Right atrium auricular region (tissue), 2 donors: ENCODE measurements around the gene RPL7L1. TPM values are rescaled to one million over a fixed set of nuclear protein-coding genes. Genes with fewer than 3 reads are reported as not detected.

Experiments used
- DNase-seq: peaks from one replicate; pipeline ENCODE4 v3.0.0-alpha.2; 2019; ENCODE audit warnings: low spot score
- H3K27ac ChIP-seq, 2 donors: fragments of 200-600 bp; sonication (generic); 1 replicate in 1 of 2; 2 replicates in 1 of 2; pipeline ENCODE4 v1.5.1; 2016 to 2019
- H3K27me3 ChIP-seq, 2 donors: fragments of 200-600 bp; sonication (generic); one replicate each; pipeline versions ENCODE4 v1.5.1 to v1.6.0; 2017 to 2019
- H3K36me3 ChIP-seq: fragments of 200-600 bp; sonication (generic); one replicate; pipeline ENCODE4 v1.5.1; 2016
- H3K4me1 ChIP-seq, 2 donors: fragments of 200-600 bp; sonication (generic); one replicate each; pipeline versions ENCODE4 v1.5.1 to v1.6.0; 2017 to 2019
- H3K4me3 ChIP-seq, 2 donors: fragments of 200-600 bp; sonication (generic); 1 replicate in 1 of 2; 2 replicates in 1 of 2; pipeline ENCODE4 v1.5.1; 2017 to 2019; ENCODE audit warnings: mild to moderate bottlenecking in 1 of 2, moderate library complexity in 1 of 2
- H3K9me3 ChIP-seq, 2 donors: fragments of 200-600 bp; sonication (generic); one replicate each; pipeline ENCODE4 v1.5.1; 2019
- CTCF ChIP-seq, 2 donors: fragments of 200-600 bp; sonication (generic); IDR thresholded peaks; one replicate each; pipeline ENCODE4 v1.5.1; 2019; ENCODE audit warnings: antibody characterized with exemption in 2 of 2
- total RNA-seq, 2 donors: library from RNA; depleted of rRNA; stranded (reverse); fragments of >200 nt; gene quantifications; one replicate each; pipeline ENCODE4 v1.1.0, GENCODE V29; 2016

The RPL7L1 gene
- total RNA-seq, 2 donors from 2014 or later = 63.3 to 66.7 TPM

- H3K36me3 ChIP-seq = peaks cover 7% of the 10 kb centered on the region
- no peak for DNase-seq
- peaks cover 0 to 21% of the 10 kb centered on the region in 2 donors for H3K4me1 ChIP-seq
- H3K27ac ChIP-seq = peak overlapping the region; percentile 87 to 92
- peak overlapping the region; percentile 65 to 72 for H3K4me3 ChIP-seq
- no peak for TF ChIP-seq CTCF (IDR thresholded peaks at IDR 0.05)
- no peaks in the 10 kb centered on the region for H3K9me3 ChIP-seq
- H3K27me3 ChIP-seq = peaks cover 0 to 5% of the 10 kb centered on the region in 2 donors
Measured at GRCh38 chr6:42929821-42930360, 50.5 kb downstream of the RPL7L1 start.

- DNase-seq = no peak
- no peak for TF ChIP-seq CTCF (IDR thresholded peaks at IDR 0.05)
- Histone ChIP-seq H3K9me3 (no peaks in the 10 kb centered on the region), H3K36me3 (peaks cover 25% of the 10 kb centered on the region), H3K27me3 (no peaks in the 10 kb centered on the region), H3K27ac (no peak overlapping the region), H3K4me1 (peaks cover 0 to 21% of the 10 kb centered on the region in 2 donors), H3K4me3 (no peak overlapping the region)
Measured at GRCh38 chr6:42932412-42932811, 53.0 kb downstream of the RPL7L1 start.

GRCh38 chr6:42933205-42933604 is 53.8 kb downstream of the RPL7L1 start:
- Histone ChIP-seq H3K36me3 (peaks cover 33% of the 10 kb centered on the region), H3K27me3 (no peaks in the 10 kb centered on the region), H3K9me3 (no peaks in the 10 kb centered on the region), H3K27ac (no peak overlapping the region), H3K4me3 (no peak overlapping the region), H3K4me1 (peaks cover 0 to 19% of the 10 kb centered on the region in 2 donors)
- no peak for DNase-seq
- no peak for TF ChIP-seq CTCF (IDR thresholded peaks at IDR 0.05)

GRCh38 chr6:42935322-42935721 is 55.9 kb downstream of the RPL7L1 start:
- Histone ChIP-seq H3K36me3 (peaks cover 38% of the 10 kb centered on the region), H3K9me3 (no peaks in the 10 kb centered on the region), H3K4me1 (peaks cover 0 to 15% of the 10 kb centered on the region in 2 donors), H3K4me3 (no peak overlapping the region), H3K27ac (no peak overlapping the region), H3K27me3 (no peaks in the 10 kb centered on the region)
- no peak for TF ChIP-seq CTCF (IDR thresholded peaks at IDR 0.05)
- no peak for DNase-seq

GRCh38 chr6:42936398-42936797 is 57.0 kb downstream of the RPL7L1 start:
- no peak for TF ChIP-seq CTCF (IDR thresholded peaks at IDR 0.05)
- H3K36me3 ChIP-seq = peaks cover 38% of the 10 kb centered on the region
- H3K4me1 ChIP-seq = peaks cover 0 to 7% of the 10 kb centered on the region in 2 donors
- no peak for DNase-seq
- no peak overlapping the region for H3K27ac ChIP-seq
- H3K9me3 ChIP-seq = no peaks in the 10 kb centered on the region
- H3K27me3 ChIP-seq = no peaks in the 10 kb centered on the region
- H3K4me3 ChIP-seq = no peak overlapping the region
